GM13976 (cell line): ENCODE results near the gene KCNMB4.

Experiments
- DNase-seq: peaks from one replicate; pipeline ENCODE4 v3.0.0; 2012; ENCODE audit warnings: low spot score
- in situ Hi-C: fragments of 300-500 bp; cut with MboI; formaldehyde crosslinking; loops from one replicate; pipeline ENCODE4 v1.12.0; 2022; ENCODE audit warnings: low sequenced_read_pairs, mixed read lengths, inconsistent platforms; ENCODE audit not compliant: unreplicated experiment
- TF ChIP-seq, protein P1 (sequence below): IDR thresholded peaks from 2 replicates; pipeline ENCODE4 v1.5.1; 2012; ENCODE audit warnings: borderline replicate concordance, mild to moderate bottlenecking; ENCODE audit not compliant: insufficient read depth; ENCODE audit errors: extremely low read depth, missing control alignments, control extremely low read depth

Gene KCNMB4

DNA sequence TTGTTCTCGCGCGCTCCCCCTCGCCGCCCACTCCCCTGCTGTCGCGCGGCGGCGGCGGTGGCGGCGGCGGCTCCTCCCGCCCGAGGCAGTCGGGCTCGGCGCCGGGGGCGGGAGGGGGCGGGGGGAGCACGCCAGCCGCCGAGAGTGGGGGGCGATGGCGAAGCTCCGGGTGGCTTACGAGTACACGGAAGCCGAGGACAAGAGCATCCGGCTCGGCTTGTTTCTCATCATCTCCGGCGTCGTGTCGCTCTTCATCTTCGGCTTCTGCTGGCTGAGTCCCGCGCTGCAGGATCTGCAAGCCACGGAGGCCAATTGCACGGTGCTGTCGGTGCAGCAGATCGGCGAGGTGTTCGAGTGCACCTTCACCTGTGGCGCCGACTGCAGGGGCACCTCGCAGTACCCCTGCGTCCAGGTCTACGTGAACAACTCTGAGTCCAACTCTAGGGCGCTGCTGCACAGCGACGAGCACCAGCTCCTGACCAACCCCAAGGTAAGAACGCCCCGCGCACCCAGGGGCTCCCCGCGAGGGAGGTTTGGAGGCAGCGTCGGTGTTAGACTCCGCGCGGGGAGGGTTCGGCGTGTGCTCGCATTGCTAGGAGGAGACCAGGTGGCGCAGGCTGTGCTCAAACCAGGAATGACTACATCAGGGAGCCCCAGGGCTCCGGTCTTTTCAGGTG is 629 bp downstream of the KCNMB4 start:
- in situ Hi-C loops: no loop called here
- TF ChIP-seq, protein P1, sequence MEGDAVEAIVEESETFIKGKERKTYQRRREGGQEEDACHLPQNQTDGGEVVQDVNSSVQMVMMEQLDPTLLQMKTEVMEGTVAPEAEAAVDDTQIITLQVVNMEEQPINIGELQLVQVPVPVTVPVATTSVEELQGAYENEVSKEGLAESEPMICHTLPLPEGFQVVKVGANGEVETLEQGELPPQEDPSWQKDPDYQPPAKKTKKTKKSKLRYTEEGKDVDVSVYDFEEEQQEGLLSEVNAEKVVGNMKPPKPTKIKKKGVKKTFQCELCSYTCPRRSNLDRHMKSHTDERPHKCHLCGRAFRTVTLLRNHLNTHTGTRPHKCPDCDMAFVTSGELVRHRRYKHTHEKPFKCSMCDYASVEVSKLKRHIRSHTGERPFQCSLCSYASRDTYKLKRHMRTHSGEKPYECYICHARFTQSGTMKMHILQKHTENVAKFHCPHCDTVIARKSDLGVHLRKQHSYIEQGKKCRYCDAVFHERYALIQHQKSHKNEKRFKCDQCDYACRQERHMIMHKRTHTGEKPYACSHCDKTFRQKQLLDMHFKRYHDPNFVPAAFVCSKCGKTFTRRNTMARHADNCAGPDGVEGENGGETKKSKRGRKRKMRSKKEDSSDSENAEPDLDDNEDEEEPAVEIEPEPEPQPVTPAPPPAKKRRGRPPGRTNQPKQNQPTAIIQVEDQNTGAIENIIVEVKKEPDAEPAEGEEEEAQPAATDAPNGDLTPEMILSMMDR: no peak
- DNase-seq: peak; percentile 74

DNA sequence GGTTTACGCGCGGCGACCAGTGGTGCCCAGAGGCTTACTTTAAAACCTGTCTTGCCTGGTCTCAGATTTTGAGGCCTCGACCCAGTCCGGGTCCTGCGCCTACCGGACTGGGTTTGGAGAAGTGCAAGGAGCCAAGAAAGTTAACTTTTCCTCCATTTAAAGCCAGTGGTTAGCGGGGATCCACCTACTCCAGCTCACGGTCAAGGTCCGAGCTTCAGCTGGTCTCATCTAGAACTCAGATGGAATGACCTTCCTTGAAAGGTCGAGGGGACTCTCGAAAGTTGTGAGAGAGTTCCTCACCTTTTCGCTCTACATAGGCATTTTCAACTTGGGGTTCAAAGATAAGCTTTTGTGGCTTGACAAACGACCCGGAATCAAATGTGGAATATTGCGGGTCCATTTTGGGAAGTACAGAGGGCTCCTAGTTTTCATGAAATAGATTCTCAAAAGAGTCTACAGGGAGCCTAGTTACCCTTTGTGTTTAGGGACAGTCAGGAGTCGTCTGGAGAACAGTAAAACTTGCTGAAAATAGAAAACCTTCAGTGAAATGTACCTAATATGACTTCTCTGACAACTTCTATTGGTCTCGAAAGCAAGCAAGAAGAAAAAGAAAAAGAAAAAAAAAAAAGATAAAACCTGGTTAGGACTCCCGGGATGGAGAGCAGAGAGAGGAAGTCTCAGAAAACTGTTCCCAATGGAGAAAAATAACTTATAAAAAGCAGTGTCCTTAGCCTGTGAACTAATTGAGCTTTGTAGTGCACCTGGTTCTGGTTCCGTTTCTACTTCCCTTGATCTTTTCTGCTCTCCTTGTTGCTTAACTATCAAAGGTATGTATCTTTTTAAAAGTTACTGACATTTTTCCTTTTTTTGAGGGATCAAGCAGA is 1.4 kb downstream of the KCNMB4 start:
- no peak for DNase-seq
- TF ChIP-seq, protein P1: no peak
- in situ Hi-C loops: no loop called here

DNA sequence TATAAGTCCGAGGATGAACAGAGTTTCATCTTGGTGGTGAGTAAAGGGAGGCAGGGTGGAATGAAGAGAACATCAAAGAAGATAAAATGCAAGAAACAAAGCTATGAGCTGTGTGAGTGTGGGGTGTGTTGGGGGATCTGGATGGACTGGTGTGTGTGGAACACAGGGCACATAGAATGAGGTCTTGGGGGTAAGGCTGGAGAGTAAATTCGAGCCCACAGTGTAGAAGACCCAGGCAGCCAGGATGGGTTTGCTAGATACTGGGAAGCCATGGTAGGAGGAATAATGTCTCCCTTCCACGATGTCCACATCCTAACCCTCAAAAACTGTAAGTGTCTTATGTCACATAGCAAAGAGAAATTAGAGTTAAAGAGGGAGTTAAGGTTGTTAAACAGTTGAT is 6.8 kb downstream of the KCNMB4 start:
- TF ChIP-seq, protein P1: no peak
- in situ Hi-C loops: no loop called here
- DNase-seq: no peak

DNA sequence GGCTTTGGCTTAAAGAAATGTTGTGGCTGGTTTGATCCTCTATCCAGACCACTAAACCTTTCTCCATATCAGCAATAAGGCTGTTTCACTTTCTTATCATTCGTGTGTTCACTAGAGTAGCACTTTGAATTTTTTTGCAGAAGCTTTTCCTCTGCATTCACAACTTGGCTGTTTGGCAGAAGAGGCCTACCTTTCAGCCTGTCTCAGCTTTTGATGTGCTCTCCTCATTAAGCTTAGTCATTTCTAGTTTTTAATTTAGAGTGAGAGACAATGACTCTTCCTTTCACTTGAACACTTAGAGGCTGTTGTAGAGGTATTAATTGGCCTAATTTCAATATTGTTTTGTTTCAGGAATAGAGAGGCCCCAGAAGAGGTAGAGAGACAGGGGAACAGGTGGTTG is 13.8 kb downstream of the KCNMB4 start:
- TF ChIP-seq, protein P1: no peak
- in situ Hi-C loops: no loop called here
- DNase-seq: no peak

DNA sequence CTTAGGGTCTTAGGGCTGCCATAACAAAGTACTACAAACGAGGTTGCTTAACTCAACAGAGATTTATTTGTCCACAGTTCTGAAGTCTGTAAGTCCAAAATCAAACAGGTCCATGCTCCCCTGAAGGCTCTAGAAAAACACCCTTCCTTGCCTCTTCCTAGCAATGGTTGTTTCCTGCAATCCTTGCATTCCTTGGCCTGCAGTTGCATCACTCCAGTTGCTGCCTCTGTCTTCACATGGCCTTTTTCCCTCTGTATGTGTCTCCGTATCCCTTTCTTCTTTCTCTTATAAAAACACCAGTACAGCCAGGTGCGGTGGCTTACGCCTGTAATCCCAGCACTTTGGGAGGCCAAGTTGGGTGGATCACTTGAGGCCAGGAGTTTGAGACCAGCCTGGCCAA is 17.4 kb downstream of the KCNMB4 start:
- in situ Hi-C loops: no loop called here
- TF ChIP-seq, protein P1: no peak
- no peak for DNase-seq

DNA sequence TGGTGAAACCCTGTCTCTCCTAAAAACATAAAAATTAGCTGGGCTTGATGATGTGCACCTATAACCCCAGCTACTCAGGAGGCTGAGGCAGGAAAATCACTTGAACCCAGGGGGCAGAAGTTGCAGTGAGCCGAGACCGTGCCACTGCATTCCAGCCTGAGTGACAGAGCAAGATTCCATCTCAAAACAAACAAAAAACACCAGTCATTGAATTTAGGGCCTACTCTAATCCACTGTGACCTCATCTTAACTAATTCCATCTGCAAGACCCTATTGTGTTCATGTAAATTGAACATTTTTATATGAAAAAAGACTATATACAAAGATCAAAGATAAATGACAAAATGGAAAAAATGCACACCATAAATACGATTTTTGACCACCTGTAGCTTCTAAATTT is 17.8 kb downstream of the KCNMB4 start:
- TF ChIP-seq, protein P1: no peak
- in situ Hi-C loops: no loop called here

More for the DNA sequence above, 17.8 kb downstream of the KCNMB4 start:
- no peak for DNase-seq
